ENCODE results near the gene GBX1.

GRCh38 chr7:151197932-151198331 lies 30.4 kb upstream of the GBX1 start:
- TF ChIP-seq CTCF (IDR thresholded peaks at IDR 0.05), result no peak
- no peak for TF ChIP-seq EZH2phosphoT487 (IDR thresholded peaks at IDR 0.05)
- TF ChIP-seq EZH2 (IDR thresholded peaks at IDR 0.05), result no peak

Measured in neural progenitor cell (in vitro differentiated cells).